NCI-H187 (cell line): ENCODE measurements around the gene FANCE.

ENCODE experiments used
- DNase-seq, 2 experiments: peaks; one replicate each; lab custom pipeline; 2025; lab: John Stamatoyannopoulos, UW

The FANCE gene

DNA sequence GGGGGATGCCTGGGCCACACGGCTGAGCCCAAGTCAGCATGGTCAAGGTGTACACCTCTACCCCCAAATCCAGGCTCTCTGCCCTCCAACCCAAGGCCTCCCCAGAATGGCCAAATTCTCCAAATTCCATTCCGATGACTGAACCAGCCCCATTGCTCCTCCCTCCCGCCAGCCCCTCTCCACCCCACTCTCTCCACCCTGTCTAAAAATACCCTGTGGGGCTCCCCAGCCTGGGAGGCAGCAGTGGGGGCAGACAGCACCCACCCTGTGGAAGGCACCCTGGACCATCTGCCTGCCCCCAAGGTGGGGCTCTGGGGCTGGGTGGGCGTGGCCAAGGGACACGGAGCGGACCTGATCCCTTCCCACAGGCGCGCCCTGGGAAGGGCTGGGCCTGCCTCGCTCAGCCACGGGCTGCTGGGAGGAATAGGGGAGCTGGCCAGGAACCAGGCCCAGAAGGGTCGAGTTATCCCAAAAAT is 33.3 kb downstream of the FANCE start:
- no peak for DNase-seq

DNA sequence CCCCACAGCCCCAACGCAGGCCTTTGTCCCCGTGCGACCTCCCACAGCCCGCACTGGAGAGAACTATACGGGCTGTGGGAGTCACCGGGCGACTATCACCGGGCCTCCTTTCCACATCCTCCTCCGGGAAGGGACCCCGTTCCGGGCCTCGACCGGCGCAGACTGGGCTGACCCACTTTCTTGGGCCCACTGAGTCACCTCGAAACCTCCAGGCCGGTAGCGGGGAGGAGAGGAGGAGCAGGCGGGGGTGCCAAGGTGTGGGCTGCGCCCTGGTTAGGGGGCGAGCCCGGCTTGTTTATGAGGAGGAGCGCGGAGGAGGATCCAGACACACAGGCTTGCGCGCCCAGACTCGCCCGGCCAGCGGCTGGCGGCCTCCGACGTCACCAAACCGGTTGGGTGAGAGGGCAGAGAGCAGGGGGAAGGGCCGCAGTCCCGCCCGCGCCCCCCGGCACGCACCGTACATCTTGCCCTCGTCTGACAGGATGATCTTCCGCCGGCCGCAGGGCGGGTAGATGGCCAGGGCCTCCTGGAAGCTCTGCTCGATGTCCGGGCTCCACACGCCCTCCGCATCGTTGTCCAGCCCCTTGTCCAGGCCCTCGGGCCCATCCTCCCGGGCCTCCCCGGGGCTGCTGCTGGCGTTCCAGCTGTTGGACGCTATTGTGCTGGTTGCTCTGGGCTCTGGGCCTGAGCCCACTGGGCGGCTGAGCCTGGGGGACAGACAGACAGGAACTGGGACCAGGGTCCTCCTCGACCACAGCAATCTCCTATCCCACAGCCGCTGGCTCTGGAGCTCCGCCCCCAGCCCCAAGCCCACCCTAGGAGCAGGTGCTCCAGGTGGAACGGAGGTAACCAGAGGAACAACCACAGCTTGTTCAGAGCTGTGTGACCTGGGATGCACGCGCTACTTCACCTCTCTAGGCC is 34.1 kb downstream of the FANCE start:
- DNase-seq = no peak

DNA sequence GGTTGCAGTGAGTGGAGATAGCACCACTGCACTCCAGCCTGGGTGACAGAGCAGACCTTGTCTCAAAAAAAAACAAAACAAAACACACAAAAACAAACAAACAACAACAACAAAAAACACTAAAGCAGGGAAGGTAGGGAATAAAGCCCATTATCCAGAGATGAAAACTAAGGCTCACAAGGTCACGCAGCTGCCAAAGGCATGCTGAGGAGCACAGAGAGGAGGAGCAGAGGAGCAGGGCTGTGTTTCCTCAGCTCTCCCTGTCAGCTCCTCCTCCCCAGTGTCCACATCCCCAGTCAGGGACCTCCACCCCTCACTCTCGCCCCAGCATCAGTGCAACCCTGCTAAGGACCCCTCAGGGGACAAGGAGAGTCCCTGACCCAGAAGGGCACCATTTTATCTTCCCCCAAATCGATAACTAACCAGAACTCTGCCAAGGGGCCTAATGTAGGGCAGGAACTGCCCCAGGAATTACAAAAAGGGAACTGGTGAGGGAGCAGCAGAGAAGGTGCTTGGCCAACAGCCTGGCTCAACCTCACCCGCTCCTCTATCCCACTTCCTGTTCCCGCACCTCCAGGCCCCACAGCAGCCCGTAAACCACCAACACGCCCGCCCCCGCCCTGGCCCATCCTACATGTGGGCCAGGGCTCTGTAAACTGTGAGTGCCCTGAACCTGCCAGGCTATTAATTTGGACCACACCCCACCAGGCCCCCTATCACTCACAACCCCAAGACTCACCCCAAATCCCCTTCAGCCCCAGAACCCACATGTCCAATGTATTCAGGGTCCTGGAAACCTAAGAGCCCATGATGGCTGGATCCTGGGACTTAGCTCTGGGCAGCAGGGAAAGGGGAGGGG is 35.7 kb downstream of the FANCE start:
- DNase-seq = no peak

DNA sequence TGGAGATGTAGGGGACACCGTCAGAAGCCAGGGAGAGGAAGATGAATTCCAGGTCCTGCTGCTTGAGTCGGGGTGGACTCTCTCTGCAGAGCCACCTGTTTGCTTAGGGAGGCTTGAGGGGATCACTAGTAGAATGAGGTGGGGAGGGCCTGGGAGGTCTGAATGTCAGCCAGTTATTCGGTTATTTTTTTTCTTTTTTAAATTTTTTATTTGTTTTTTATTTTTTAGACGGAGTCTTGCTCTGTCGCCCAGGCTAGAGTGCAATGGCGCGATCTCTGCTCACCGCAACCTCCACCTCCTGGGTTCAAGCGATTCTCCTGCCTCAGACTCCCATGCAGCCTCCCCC is 36.4 kb downstream of the FANCE start:
- no peak for DNase-seq

DNA sequence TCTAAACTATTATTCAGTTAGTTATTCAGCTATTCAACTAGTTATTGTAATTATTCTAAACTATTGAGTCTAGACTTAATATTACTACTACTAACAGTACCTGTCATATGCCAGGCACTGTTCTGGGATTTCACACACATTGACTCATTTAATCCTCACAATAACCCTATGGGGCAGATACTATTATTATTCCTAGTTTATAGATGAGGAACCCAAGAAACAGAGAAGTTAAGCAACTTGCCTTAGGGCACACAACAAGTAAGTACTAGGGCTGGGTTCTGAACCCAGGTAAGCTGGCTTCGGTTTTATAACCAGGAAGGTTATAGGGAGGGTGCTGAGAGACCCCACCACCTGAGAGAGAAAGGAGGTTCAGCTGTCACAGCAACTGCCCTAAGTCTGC is 36.9 kb downstream of the FANCE start:
- no peak for DNase-seq

DNA sequence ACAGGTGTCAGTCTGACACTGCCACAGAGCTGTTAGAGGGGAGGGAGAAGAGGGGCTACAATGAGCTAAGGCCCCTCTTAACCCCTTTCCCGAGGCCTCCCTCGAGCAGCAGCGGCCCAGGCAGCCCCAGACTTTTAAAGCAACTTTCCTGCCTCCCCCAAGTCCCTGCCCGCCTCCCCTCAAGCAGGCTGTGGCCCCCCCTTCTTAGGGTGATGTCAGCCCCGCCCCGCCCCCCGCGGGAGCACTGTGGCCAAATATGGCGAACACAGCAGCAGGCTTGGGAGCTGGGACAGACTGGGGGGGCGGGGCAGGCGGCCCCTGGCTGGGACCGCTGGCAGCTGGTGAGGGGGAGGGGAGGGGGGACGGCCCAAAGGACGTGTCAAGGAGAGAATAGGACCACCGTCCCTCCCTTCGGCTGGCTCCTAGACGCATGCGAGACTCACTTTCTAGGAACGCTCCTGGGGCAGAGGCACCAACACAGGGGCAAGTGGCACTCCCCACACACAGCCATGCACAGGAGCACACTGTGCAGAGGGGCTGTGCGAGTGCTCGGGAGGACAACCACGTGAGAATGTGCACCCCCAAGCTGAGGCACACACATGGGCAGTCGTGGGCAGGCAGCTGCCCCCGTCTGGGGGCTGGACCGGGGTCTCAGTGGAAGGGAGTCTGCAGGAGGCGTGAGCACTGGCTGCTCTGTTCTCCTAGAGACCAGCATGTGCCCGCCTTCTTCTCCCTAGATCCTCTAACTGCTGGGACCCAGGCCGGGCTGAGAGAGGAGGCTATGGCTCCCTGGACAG is 38.1 kb downstream of the FANCE start:
- DNase-seq = no peak

DNA sequence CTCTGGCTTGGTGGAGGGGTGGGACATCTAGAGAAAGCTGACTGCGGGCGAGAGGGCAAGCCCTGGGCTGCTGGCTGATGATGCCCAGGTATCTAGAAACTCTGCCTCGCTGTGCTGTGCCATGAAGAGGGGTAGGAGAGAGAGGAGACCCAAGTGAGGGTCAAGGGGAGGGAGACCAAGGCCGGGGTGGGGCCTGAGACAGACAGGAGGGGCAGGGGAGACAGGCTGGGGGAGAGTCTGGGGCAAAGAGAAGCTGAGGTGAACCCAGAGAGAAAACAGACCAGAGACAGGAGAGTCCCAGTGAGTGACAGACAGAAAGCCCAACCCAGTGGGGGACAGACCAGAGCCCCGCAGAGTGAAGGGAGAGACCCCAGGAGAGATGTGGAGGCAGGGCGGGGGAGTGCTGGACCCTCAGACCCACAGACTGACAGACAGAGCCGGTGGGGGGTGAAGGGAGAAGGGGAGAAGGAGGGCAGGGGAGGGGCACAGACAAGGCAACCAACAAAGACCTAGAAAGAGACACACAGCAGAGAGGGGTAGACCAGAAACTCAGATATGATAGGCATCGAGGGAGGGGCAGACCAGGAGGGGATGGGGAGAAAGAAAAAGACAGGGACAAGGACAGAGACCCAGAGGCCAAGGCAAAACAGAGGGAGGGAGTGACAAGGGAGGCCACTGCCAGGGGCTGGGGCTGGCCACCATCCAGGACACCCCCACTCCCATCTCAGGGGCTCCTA is 38.9 kb downstream of the FANCE start:
- no peak for DNase-seq

DNA sequence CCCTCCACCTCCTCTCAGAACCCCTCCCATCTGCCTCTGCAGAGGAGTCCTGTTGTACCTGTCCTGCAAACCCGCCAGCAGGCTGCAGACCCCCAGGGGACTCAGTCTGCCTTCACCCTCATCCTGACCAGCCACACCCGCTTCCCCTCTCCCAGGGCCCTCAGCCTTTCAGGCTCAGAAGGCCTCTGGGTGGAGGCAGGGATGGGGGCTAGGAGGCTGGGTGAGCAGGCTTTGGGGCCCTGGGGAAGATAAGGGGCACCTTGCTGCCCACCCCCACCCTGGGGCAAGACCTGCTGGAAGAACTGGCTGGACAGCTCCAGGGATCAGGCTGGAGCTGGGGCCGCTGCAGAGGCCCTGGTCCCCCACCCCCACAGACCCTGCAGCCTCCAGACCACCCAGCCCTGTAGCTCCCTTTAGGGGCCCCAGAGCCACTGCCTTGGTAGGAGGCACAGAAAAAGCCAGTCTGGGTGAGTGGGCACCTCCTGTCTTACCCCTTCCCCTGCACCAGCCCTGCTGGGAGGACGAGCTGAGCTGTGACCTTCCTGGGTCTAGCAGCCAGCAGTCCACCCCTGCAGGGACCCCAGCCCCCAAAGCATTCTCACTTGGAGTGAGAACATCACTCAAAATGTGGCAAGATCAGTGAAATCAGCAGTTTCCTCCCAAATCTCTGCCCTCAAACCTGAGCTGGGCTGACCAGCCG is 39.6 kb downstream of the FANCE start:
- DNase-seq = no peak

DNA sequence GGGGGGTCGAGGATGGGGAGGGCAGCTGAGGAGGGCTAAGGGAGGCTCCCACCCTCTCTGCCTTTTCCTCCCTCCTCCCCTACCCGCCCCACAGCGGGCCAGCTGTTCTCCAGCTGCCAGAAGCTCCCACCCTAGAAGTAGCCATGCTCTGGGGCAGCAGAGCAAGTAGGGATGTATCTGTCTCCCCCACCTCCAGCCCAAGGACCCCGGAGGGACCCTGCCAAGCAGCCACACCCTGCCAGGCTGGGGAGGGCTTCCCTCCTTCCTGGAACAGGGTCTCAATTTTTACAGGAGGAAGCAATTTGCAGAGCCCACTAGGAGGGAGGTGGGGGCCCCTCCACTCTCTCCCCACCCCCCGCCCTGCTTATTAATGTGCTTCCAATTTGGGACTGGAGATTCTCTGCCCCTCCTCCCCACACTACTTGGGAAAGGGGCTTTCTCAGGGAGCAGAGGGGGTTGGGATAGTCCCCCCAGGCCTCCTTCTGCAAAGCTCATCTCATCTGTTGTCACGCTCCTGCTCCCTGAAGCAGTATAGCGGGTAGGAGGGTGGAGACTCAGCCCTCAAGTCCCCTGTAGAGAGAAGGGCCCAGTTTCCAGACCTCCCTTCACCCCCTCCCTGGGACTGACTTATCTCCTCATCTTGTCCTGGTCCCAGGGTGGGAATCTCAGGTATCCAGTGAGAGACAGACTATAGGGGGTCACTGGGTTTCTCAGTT is 40.3 kb downstream of the FANCE start:
- DNase-seq = no peak

DNA sequence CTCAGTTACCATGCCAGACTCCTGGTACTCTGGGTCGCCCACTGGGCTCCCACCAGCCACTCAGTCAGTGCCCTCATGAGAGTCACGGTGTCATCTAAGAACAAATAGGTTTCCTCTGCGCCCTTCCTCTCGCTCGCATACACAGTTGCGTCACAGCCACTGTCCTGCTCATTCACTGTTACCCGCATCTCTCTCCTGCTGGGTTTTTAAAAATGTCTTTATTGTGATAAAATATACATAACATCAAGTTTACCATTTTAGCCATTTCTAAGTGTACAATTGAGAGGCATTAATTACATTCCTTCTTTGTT is 40.8 kb downstream of the FANCE start:
- no peak for DNase-seq

DNA sequence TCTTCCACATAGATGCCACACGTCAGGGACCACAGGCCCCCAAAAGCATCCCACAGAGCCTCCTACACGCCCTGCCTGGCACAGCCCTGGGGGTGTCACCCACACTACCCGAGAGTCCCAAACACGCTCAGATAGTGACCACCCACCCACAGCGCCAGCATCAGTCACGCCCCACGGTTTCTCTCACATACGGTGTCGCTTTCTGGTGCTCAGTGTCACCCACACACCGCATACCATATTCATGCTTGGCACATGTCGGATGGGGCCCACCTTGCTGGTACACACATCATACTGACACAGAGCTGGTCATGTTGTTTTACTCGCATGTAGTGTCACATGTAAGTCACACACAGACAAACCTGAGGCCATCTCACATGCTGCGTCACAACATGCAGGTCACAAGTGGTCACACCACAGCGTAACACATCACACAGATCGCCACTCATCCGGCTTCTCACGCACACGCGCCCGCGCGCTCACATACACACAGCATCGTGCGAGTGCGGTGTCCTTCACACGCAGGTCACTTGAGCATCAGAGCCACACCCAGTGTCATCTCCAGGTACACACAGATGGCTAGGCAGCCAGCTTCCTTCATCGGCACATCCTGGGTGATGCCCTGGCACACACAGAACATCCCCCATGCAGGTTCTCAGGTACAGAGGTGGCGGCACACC is 41.3 kb downstream of the FANCE start:
- no peak for DNase-seq

DNA sequence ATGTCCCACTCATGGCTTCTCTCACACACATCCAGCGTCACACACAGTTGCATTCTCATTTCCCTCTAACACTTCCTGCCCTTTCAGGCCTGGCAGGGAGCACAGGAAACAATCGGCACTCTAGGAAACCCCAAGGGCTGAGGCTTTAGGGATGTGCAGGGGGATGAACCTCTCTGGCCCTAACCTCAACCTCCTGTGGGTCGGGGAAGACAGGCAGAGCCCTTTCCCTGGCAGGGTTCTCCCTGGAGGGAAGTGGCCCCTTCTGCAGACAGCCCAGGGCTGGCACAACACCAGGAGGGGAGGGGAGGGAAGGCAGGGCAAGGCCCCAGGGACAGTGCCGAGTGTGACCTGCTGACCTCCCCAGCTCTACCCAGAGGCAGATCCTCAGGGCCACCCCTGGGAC is 42.0 kb downstream of the FANCE start:
- DNase-seq = no peak

DNA sequence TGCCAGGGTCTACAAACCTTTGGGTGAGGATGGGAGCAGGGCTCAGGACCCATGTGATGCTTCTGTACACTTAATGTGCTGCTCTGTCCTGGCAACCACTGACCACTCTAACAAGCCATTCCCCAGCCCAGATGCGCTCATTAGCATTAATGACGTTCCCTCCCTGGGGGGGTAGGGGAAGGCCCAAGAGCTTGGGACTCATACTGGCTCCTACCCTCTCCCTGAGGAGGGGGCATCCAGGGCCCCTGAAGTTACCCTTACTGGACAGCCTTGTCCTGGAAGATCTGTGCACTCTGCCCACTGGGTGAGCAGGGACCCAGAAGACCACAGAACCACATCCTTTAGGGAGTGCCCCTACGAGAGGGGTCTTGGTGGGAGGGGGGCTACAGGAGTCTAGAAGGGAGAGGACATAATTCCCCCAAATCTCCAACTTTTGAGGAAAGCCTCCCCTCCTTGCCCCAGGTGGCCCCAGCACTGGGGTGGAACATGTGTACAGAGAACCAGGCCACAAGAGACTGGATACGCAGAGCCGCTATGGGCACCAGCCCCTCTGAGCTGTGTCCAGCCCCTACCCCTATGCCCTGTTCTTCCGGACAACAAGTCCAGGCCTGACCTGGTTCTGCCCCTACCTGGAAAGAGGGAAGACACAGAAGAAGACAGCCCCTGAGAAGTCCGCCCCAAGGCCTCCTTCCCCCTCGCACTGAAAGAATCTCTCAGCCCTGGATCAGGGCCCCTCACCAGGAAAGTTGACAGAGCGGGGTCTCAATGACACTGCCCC is 43.3 kb downstream of the FANCE start:
- no peak for DNase-seq

DNA sequence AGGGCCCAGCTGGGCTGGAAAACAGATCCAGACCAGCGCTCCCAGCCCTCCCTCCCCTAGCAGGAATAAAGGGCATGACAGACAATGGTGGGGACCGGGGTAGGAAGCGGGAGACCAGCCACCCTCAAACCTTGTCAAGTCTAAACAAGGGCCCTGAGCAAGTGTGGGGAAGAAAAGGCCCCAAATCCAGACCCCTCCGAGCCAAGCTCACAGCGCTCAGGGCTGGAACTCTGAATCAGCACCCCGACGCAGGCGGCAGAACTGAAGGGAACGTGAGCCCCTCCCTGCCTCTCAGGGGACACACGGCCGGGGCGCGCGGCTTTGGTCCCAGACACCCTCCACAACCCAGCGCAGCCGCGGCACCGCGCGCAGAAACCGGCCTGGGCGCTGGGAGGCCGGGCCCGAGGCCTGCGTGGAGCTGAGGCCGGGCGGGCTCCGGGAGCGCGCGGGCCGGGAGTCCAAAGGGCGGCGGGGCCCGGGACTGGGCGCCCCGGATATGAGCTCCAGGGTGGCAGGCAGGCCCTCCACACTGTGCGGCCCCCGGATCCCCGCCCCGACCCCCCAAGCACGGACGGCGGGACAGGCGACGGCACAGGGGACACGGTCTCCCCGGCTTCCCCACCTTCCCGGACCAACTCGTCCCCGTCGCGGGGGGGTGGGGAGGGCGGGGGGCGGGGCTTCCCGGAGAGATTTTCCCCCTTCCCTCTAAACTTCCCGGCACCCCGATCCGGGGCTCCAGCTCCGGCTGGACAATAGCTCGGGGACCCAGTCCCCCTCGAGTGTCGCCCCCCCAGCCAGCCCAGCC is 44.1 kb downstream of the FANCE start:
- no peak for DNase-seq

DNA sequence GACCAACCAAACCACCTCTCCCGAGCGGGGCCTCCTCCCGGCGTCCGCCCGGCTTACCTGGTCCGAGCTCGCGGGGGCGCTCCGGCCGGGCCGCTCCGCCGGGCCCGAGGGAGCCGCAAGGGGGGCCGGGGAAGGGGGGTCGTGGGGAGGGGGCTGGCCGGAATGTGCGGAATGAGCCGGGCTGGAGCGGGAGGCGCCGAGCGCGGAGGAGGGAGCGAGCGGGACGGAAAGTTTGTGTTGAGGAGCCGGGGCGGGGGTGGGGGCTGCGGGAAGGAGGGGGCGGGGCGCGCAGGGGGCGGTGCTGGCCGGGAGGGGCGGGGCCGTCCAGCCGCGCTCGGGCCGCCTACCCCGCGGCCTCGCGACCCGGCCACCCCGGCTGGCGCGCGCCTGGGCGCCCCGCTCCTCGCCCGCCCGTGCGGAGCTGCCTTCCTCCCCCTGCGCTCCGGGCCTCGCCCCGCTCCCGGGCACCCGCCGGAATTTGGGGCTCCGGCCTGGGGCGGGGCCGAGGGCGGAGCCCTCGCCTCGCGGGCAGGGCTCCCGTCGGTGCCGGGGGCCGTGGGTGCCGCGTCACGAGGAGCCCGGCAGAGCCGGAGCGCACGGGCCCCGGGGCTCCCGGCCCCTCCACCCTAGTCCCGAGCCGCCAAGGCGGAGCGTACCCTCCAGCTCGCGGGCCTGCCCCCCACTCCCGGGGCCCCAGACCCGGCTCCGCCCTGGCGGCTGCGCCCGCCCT is 44.9 kb downstream of the FANCE start, which contains the start of gene TEAD3:
Gene TEAD3, minus strand, starts transcription at position 239 of the 730 bp plus-strand sequence.
- DNase-seq = no peak

DNA sequence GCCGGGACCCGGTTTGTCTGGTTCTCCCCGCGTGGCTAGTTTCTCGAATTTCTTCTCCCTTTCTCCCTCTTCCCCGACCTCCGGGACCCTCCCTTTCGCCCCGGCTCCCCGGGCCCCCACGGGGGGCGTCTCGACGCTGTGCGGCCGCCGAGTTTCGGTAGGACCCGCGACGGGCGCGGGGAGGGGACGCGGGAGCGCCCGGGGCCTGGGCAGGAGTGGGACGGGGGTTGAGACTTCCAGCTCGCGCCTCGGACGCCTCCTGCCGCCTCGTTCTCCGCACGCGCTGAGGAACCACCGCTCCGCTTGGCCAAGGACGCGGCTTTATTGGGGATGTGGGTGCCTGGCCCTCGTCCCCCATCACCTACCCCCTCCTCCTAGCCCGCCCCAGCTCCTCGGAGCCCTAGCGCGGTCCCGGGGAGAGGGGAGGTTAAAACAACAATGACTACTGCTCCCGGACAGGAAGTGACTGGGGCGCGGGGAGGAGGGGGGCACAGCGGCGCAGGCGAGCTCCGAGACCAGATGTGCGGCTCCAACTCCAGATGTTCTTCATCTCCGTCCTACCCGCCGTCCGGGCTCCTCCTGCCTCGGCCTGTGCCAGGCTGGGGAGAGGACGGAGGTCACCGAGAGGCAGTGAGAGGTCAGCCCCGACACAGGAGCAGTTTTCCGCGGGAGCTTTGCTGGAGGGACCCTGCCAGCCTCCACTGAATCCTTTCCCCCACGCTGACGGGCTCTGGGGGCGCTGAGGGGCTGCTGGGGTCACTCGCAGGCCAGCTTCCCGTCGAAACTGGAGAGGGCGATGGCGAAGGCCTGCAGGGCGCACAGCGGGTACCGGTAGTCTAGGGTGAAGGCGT is 45.7 kb downstream of the FANCE start:
- DNase-seq = no peak
